Prostate gland (tissue), 2 donors: Measurements from ENCODE around the gene POPDC3. TPM values are rescaled to one million over a fixed set of nuclear protein-coding genes. Genes with fewer than 3 reads are reported as not detected.
A peak's percentile ranks its signal among the peaks of the same experiment; 100 is the strongest.

Experiments
- DNase-seq: peaks from one replicate; pipeline ENCODE4 v3.0.0-alpha.2; 2019; ENCODE audit warnings: low spot score
- H3K27ac ChIP-seq, 2 donors: fragments of 200-600 bp; sonication (generic); 2 replicates each; pipeline ENCODE4 v1.5.1; 2017 to 2019
- H3K27me3 ChIP-seq: fragments of 200-600 bp; sonication (generic); replicated peaks from 2 replicates; pipeline ENCODE4 v1.5.1; 2019; ENCODE audit not compliant: insufficient read depth
- H3K36me3 ChIP-seq, 2 donors: fragments of 200-600 bp; sonication (generic); 1 replicate in 1 of 2; 2 replicates in 1 of 2; pipeline versions ENCODE4 v1.5.1 to v1.8.1; 2017 to 2019
- H3K4me1 ChIP-seq: fragments of 200-600 bp; sonication (generic); replicated peaks from 2 replicates; pipeline ENCODE4 v1.5.1; 2019
- H3K4me3 ChIP-seq, 2 donors: fragments of 200-600 bp; sonication (generic); 2 replicates each; pipeline ENCODE4 v1.5.1; 2017 to 2019
- H3K9me3 ChIP-seq: fragments of 200-600 bp; sonication (generic); 2 replicates; pipeline ENCODE4 v1.5.1; 2017
- CTCF ChIP-seq, 4 experiments: fragments of 200-600 bp in 2 of 4; fragments of 450-650 bp in 2 of 4; sonication (generic) in 2 of 4; IDR thresholded peaks; 1 replicate in 3 of 4; 2 replicates in 1 of 4; pipeline ENCODE4 v1.5.1; 2016 to 2019; ENCODE audit warnings: antibody characterized with exemption in 4 of 4, mild to moderate bottlenecking in 2 of 4, moderate library complexity in 2 of 4
- POLR2A ChIP-seq: fragments of 450-650 bp; IDR thresholded peaks from one replicate; pipeline ENCODE4 v1.6.1; 2016; ENCODE audit warnings: antibody characterized with exemption, mild to moderate bottlenecking
- POLR2AphosphoS5 ChIP-seq: sonication (generic); formaldehyde crosslinking; IDR thresholded peaks from one replicate; pipeline ENCODE4 v1.6.1; 2017; ENCODE audit warnings: antibody characterized with exemption
- WGBS: methylation state at CpG from one replicate; pipeline ENCODE4 v1.1.5; 2018; 5-methylcytosine and 5-hydroxymethylcytosine counted together
- intact Hi-C: fragments of 100-400 bp; cut with DNase I; formaldehyde crosslinking; loops from one replicate; pipeline ENCODE4 v1.14.2; 2022
- total RNA-seq, 2 donors: library from RNA; depleted of rRNA; stranded (reverse); fragments of >200 nt; gene quantifications; one replicate each; pipeline ENCODE4 v1.1.0, GENCODE V29; 2016

Gene POPDC3
- total RNA-seq, 2 donors from 2014 or later = 2.3 TPM; not detected in 1

GRCh38 chr6:105152880-105153279 lies 26.9 kb downstream of the POPDC3 start:
- intact Hi-C loops = no loop called here
- no peak overlapping the region for H3K4me3 ChIP-seq
- no peaks in the 10 kb centered on the region for H3K36me3 ChIP-seq
- no peaks in the 10 kb centered on the region for H3K4me1 ChIP-seq
- TF ChIP-seq CTCF (IDR thresholded peaks at IDR 0.05) (no peak), POLR2AphosphoS5 (no peak), POLR2A (no peak)
- DNase-seq = no peak
- no peak overlapping the region for H3K27ac ChIP-seq
- H3K27me3 ChIP-seq = no peaks in the 10 kb centered on the region
- H3K9me3 ChIP-seq = no peaks in the 10 kb centered on the region

GRCh38 chr6:105151644-105152043 lies 28.2 kb downstream of the POPDC3 start:
- Histone ChIP-seq H3K27ac (no peak overlapping the region), H3K36me3 (no peaks in the 10 kb centered on the region), H3K4me3 (no peak overlapping the region), H3K9me3 (no peaks in the 10 kb centered on the region), H3K4me1 (no peaks in the 10 kb centered on the region), H3K27me3 (no peaks in the 10 kb centered on the region)
- no peak for TF ChIP-seq POLR2A
- no peak for TF ChIP-seq POLR2AphosphoS5
- no peak for TF ChIP-seq CTCF (IDR thresholded peaks at IDR 0.05)
- intact Hi-C loops = no loop called here
- DNase-seq = no peak

GRCh38 chr6:105138141-105138540 lies 41.7 kb downstream of the POPDC3 start:
- Histone ChIP-seq H3K4me1 (no peaks in the 10 kb centered on the region), H3K36me3 (no peaks in the 10 kb centered on the region), H3K9me3 (no peaks in the 10 kb centered on the region), H3K4me3 (no peak overlapping the region), H3K27me3 (no peaks in the 10 kb centered on the region), H3K27ac (no peak overlapping the region)
- intact Hi-C loops = no loop called here
- no peak for DNase-seq
- no peak for TF ChIP-seq POLR2A
- 89% methylated on average over 2 of the region's 2 CpGs for WGBS

GRCh38 chr6:105137388-105137787 lies 42.4 kb downstream of the POPDC3 start:
- Histone ChIP-seq H3K9me3 (no peaks in the 10 kb centered on the region), H3K4me3 (peak overlapping the region; percentile 59 to 70), H3K36me3 (no peaks in the 10 kb centered on the region), H3K4me1 (no peaks in the 10 kb centered on the region), H3K27me3 (no peaks in the 10 kb centered on the region), H3K27ac (peak overlapping the region; percentile 58 to 67)
- 11% methylated on average over 32 of the region's 32 CpGs for WGBS
- no peak for TF ChIP-seq POLR2AphosphoS5
- TF ChIP-seq POLR2A = no peak
- no peak for TF ChIP-seq CTCF (IDR thresholded peaks at IDR 0.05)
- intact Hi-C loops = no loop called here
- DNase-seq = no peak

- H3K4me3 ChIP-seq = peak overlapping the region; percentile 59 to 70
- H3K9me3 ChIP-seq = no peaks in the 10 kb centered on the region
- intact Hi-C loops = no loop called here
- 1% methylated on average over 66 of the region's 122 CpGs for WGBS
- H3K27ac ChIP-seq = peak overlapping the region; percentile 64 to 67
- no peaks in the 10 kb centered on the region for H3K27me3 ChIP-seq
- TF ChIP-seq POLR2A (no peak), CTCF (IDR thresholded peaks at IDR 0.05) (peak in 2 of 4 experiments; percentile 16 to 32)
- no peaks in the 10 kb centered on the region for H3K4me1 ChIP-seq
- DNase-seq = peak; percentile 16
- no peaks in the 10 kb centered on the region for H3K36me3 ChIP-seq
These were observed 43.1 kb downstream of the POPDC3 start for GRCh38 chr6:105136431-105137350.
